Stimulated activated CD8-positive, alpha-beta memory T cell treated with anti-CD3 and anti-CD28 coated beads, Interleukin-7, amount 100 ng/mL, for 4 hours (primary cell): ENCODE data around the gene FER.
"Not testable (repeated sequence)": the region's sequence is repeated elsewhere in the genome, so short reads cannot be mapped to it uniquely, and the experiment has no call there.

ENCODE experiments used
- DNase-seq, 2 donors: peaks; one replicate each; pipeline ENCODE4 v3.0.0-alpha.2; 2020; ENCODE audit warnings: low read depth in 2 of 2

FER gene

DNA sequence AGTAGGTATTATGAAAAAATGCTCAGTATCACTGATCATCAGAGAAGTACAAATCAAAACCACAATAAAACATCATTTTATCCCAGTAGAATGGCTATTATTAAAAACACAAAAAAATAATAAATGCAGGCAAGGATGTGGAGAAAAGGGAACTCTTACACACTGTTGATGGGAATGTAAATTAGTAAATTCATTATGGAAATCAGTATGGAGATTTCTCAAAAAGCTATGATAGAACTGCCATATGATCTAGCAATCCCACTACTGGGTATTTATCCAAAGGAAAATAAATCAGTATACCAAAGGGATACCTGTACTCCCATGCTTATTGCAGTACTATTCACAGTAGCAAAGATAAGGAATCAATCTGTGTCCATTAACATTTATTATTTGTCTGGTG lies 209.6 kb downstream of the FER start:
- DNase-seq = no peak

DNA sequence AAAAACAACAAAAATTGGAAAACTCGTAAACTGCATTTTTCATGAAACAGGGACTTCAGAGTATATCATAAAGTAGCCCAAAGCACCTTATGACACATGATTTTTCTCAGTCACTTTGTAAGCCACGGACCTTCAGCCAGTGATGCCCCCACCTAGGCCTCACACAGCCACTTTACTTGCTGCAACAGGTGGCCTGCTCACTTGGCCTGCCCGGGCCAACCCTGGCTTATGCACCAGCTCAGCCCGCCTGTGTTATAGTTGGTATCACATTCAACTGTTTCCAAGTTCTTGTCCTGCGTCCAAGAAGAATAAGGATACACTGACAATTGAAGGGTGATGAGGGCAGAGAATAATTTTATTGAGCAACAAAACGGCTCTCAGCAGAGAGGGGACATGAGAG lies 219.2 kb downstream of the FER start:
- DNase-seq = no peak

DNA sequence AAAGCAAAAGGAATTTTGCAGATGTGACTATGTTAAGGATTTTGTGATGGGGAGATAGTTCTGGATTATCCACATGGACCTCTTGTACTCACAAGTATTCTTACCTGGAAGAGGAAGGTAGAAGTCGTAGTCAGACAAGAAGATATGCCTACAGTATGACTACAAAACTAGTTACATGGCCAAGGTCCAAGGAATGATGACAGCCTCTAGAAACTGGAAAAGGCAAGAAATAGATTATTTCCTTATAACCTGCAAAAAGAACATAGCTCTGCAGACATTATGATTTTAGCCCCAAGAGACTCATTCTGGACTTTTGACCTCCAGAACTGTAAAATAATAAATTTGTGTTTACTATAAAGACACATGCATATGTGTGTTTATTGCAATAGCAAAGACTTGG lies 226.9 kb downstream of the FER start:
- DNase-seq = no peak

DNA sequence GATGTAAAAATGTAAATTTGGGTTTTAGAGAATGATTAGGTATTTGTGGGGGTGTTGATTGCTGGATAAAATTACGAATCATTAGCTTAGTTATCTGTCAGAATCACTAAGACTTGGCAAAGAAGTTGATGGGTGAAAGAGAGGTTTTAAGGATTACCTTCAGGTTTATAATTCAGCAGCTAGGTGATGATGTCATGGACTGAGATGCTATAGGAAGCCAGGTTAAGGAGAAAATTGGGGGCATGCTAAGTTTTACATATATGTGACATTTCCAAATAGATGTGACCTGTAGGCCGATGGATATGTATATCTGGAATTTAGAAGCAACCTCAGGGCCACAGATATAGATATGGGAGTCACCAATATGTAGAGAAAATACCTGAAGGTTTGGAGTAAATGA lies 228.0 kb downstream of the FER start:
- no peak for DNase-seq

DNA sequence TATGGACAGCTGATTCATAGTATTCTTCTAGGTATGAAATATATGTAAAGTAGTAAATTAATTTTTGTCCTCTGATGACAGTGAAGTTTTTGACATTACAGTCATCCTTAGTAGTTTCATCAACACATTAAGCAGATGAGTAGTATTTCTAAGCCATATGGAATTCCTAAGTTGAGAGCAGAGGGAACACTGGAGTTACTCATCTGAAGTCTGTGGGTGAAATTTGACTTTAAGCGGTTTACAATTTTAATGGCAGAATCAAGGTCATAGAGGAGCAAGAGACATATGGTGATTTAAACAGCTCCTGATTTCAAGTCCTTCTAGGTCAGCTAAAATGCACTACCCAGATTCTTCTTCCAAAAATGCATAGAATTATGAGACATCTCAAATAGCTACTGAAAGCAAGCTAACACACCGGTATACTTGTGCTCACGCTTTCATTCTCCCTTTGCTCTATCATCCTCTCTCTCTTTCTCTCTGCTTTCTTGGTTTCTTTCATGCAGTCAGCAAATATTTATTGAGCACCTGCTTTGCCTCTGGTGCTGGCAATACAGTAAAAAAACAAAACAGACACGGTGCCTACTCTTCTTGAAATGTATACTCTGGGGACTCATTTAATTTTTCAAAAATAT lies 235.9 kb downstream of the FER start:
- no peak for DNase-seq

DNA sequence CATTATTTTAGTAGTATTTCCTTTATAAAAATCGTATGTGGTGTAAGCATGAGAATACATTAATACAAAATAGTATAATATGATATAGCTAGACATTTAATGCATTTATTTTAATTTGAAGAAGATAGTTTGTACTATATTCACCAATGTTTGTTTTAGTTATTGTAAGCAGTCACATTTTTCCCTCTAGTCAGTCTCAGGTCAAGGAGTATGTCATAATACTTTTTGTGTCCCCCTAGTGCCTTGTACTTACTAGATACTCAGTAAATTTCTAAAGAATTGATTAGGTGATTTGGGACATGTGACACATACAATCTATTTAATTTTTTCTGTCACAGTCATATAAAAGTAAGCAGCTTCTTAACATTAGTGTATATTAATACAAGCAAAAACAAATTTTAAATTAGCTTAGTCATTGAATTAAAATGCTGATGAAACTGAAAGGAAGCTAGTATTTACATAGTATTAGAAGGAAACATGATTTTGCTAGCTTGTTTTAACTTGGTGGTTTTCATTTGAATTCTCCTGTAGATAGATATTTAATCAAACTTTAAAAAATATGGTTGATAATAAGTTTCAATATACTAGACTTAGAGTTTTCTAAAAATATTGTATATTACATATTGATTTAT lies 242.2 kb downstream of the FER start:
- DNase-seq = no peak

DNA sequence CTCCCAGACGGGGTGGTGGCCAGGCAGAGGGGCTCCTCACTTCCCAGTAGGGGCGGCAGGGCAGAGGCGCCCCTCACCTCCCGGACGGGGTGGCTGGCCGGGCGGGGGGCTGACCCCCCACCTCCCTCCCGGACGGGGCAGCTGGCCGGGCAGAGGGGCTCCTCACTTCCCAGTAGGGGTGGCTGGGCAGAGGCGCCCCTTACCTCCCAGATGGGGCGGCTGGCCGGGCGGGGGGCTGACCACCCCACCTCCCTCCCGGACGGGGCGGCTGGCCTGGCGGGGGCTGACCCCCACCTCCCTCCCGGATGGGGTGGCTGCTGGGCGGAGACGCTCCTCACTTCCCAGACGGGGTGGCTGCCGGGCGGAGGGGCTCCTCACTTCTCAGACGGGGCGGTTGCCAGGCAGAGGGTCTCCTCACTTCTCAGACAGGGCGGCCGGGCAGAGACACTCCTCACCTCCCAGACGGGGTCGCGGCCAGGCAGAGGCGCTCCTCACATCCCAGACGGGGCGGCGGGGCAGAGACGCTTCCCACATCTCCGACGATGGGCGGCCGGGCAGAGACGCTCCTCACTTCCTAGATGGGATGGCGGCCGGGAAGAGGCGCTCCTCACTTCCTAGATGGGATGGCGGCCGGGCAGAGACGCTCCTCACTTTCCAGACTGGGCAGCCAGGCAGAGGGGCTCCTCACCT lies 244.8 kb downstream of the FER start:
- DNase-seq = not testable (repeated sequence)

DNA sequence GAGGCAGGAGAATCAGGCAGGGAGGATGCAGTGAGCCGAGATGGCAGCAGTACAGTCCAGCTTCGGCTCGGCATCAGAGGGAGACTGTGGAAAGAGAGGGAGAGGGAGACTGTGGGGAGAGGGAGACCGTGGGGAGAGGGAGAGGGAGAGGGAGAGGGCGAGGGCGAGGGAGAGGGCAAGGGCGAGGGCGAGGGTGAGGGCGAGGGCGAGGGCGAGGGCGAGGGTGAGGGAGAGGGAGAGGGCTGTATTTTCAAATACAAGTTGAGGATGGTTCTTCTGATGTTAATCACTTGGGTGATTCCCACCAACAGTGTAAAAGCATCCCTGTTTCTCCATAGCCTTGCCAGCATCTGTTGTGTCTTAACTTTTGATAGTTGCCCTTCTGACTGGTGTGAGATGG lies 245.7 kb downstream of the FER start:
- not testable (repeated sequence) for DNase-seq

DNA sequence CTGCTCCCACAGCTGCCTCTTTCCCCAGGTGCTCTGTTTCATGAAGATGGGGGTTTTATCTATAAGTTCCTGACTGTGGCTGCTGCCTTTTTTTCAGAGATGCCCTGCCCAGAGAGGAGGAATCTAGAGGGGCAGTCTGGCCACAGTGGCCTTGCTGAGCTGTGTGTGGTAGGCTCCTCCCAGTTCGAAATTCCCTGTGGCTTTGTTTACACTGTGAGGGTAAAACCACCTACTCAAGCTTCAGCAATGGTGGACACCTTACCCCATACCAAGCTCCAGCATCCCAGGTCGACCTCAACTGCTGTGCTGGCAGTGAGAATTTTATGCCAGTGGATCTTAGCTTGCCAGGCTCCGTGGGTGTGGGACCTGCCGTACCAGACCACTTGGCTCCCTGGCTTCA lies 250.0 kb downstream of the FER start:
- no peak for DNase-seq

DNA sequence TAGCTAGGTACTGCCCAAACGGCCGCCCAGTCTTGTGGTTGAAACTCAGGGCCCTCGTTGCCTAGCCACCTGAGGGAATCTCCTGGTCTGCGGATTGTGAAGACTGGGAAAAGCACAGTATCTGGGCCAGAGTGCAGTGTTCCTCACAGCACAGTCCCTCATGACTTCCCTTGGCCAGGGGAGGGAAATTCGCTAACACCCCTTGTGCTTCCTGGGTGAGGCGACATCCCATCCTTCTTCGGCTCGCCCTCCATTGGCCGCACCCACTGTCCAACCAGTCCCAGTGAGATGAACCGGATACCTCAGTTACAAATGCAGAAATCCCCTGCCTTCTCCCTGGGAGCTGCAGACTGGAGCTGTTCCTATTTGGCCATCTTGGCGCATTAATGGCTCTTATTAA lies 250.5 kb downstream of the FER start:
- no peak for DNase-seq

DNA sequence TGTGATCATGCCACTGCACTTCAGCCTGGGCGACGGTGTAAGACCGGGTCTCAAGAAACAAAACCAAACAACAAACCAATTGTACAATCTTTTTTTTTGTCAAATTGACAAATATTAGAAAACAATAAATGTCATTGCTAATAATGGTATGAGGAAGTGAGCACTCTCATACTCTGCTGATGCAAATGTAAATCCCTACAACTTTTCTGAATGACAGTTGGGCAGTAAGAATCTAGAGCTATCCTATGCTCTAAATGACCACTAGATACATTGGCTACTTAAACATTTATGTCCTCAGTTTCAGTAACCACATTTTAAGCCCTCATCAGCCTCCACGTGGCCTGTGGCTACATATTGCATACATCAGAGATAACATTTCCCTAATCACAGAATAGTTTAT lies 256.2 kb downstream of the FER start:
- no peak for DNase-seq

DNA sequence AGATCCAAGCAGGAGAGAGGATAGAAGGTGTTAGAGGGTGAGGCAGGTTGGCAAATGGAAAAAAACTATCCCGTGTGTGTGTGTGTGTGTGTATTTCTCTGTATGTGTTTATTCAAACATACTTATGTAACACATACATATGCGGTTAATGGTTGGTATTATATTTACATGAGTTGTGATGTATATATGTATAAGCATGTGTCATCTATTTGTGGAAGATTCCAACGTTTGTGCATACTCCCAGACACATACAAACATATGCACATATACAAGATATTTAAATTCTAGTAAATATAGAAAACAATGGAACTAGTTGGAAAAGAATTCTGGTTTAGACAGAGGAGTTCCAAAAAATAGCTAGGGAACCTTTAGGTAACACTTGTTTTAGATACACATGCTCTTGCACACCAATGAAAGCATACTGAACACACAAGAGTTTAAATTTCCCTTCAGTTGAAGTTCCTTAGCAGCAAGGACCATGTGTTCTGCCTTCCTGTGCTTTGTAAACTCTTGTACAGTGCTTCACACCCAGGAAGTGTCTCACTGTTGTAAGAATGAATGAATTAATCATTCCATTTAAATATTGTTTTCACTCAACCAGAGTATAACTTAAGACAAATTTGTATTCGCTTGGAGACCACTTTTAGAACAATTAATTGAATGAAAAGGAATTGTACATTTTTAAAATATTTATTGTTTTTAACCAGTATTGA lies 257.8 kb downstream of the FER start:
- no peak for DNase-seq

DNA sequence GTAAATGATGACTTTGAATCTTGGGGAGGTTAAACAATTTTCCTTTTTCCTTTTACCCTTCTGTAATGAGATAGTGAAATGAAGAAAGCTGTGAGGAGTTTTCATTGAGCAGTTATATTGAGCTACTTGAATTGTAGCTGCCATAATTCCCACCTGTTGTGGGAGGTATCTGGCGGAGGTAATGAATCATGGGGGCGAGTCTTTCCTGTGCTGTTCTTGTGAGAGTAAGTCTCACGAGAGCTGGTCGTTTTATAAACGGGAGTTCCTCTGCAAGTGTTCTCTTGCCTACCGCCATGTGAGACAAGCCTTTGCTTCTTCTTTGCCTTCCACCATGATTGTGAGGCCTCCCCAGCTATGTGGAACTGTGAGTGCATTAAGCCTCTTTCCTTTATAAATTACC lies 258.4 kb downstream of the FER start:
- DNase-seq = no peak

DNA sequence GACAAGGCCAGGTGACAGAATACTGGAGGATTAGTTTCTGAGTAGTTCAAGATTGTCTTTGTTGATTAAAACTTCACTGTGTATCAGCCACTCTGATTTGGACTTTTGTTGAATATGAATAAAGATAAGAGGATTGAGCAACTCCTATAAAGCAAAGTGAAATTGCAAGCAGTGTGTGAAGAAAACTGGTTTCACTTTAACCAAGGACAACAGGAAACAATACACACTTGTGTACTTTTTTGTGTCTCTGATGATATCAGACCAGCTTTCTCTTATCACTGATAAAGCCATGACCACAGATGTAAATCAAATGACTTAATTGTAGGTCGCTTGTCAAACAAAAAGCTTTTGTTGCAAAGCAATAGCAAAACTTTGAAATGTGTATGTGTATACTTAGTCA lies 268.6 kb downstream of the FER start:
- DNase-seq = no peak

DNA sequence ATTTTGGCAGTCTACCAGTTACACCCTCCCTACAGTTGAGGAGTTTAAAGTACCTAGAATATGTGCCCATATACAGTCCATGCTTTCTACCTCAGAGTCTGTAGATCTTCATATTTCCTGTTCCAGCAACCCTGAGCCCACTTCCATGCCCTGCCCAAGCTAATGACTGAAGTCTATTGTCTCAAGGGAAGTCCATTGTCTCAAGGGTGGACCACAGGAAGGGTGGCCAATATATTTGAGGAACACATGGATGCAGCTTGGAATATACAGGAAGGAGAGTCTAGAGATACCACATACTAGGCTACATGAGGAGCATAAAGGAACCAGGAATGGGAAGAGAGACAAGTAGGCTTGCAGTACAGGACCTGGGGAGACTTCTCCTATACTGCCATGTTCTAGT lies 274.4 kb downstream of the FER start:
- DNase-seq = no peak

DNA sequence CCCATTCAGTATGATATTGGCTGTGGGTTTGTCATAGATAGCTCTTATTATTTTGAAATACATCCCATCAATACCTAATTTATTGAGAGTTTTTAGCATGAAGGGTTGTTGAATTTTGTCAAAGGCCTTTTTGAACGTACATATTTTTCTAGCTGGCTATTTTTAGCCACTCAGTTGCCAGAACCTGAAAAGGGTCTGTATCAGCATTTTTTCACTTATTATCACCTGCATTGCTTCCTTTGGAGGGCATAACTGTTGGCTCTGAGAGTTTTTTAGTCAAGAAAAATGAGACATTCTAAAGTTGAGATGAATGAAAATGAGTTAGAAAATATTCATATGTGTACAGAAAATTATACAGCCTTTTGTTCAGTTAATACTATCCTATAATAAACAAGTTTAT lies 278.0 kb downstream of the FER start:
- not testable (repeated sequence) for DNase-seq

DNA sequence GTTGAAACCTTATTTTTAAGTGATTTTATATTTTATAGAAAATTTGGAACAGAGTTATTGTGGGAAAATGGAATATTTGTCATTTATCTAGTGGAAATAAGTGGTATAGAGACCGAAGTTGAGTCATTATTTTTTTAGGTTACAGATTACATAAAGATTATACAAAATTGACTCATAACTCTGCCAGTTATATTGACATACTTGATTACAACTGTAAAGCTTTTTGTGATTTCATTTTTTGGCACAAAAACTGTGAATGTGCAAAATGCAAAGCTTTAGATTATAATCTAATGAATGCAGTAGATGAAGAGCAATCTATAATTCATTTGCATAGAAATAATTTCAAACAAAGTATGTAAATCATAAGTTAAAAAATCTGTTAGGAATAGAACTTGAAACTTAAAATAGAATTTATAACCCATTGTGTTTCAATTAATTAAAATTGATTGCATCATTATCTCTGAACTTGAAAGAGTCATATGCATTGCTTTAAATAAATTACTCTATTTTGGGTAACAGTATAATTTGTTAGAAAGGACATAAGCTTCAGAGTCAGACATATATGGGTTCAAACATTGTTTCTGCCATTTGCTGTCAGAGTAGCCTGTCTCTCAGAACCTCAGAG lies 280.4 kb downstream of the FER start:
- DNase-seq = no peak

DNA sequence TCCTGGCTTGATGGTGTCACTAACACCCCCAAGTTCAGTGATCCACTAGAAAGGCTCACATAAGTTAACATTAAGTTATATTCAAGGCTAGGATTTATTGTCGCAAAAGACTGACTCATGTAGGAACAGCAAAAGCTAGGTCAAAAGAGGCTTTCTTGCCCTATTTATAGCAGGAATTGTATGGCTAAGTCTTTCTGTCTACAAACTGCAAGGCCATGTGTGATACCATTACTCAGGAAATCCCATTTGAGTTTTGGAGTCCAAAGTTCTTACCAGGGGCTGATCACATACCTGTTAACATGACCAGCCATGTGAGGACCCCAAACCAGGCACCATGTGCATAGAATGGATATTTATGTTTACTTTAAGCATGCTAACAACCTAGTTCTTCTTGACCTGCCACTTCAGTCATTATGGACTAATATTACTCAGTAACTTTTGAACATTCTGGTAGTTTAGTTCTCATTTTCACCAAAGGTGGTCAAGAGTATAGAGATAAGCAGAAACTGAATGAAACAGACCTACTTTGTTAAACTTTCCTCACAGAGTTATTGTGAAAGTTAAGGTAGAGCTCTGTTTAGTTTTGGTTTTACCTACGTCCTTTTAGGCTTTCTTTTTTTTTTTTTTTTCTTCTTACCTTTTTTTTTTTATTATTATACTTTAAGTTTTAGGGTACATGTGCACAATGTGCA lies 281.1 kb downstream of the FER start:
- DNase-seq = no peak

DNA sequence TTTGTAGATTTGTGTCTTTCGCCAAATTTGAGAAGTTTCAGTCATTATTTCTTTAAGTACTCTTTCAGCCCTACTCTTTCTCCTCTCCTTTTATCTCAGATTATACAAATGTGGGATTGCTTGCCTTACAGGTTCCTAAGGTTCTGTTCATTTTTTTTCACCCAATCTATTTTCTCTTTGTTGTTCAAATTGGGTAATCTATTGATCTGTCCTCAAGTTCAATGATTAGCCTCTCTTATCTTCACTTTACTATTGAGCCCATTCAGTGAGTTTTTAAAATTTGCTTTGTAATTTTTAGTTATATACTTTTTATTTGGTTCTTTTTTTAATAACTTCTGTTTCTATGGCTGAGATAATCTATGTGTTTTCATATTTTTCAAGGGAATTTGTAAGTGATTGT lies 282.1 kb downstream of the FER start:
- no peak for DNase-seq

DNA sequence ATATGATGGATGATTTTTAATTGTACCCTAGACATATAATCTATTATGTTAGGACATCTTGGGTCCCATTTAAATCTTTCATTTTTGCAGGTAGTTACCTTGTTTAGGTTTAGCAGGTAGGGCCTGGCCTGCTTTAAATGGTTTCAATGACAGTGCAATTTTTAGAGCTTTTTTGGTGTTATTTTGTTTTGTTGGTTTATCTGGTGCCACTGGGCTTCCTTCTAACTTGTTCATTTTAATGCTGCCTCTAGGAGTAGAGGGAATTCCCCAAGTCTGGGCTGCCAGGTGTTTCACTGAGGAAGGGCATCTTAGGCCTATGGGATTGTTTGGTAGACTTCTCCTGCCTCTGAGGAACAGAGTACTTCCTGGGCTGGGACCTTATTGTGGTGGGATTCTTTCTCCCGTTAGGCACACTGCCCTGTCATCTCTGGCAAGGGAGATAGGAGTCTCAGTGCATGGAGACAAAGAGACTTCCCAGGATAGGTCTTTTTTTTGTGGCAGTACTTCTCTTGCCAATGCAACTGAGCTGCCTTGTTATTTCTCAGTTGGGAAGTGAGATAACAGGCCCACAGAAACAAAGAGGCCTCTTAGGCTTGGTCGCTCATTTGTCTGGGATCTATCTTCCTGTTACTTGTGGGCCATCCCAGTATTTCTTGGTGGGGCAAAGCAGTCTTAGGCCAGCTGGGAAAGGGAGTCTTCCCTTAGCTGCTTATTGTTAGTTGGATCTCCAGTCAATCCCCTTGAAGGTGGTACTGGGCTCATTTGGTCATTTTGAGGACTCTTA lies 282.9 kb downstream of the FER start:
- DNase-seq = no peak

DNA sequence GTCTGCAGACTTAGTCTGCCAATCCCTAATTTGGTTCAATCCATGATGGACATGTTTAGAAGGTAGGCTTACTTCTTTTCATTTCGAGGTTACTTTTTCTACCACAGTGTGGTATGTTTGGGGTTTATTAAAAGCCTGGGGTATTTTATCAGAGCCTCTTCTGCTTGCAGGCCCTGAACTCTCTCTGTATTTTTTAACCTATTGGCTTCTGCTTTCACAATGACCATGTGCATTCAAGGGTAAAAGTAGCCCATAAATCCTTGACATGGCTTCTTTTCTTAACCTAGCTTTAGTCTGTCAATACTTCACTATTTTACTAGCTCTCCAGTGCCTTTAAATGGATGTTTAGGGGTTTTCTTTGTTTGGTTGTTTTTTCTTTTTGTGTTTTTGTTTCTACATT lies 286.6 kb downstream of the FER start:
- no peak for DNase-seq
